ENCODE data around the gene ITGB3.

Gene ITGB3

GRCh38 chr17:47244697-47245096 is 8.9 kb upstream of the ITGB3 start:
- Histone ChIP-seq H3K18ac (ENCODE audit: low read length) (no peak overlapping the region), H3K79me1 (ENCODE audit: low read length) (no peaks in the 10 kb centered on the region), H2BK5ac (ENCODE audit: low read depth, low read length, poor library complexity) (no peak overlapping the region), H3K27ac (ENCODE audit: low read depth, low read length) (no peak overlapping the region), H3K4me2 (ENCODE audit: low read length) (no peak overlapping the region), H4K8ac (ENCODE audit: low read depth, low read length) (no peak overlapping the region), H3K14ac (ENCODE audit: low read length) (no peak overlapping the region), H3K79me2 (ENCODE audit: control insufficient read depth, insufficient read depth, low read length, poor library complexity) (no peaks in the 10 kb centered on the region), H3K23ac (ENCODE audit: low read length) (no peak overlapping the region), H2AK5ac (ENCODE audit: low read length) (no peak overlapping the region), H3K27me3 (ENCODE audit: insufficient read depth, low read length) (no peaks in the 10 kb centered on the region), H2AFZ (ENCODE audit: insufficient read depth, low read length, poor library complexity) (no peak overlapping the region), H4K91ac (ENCODE audit: low read depth, low read length) (no peak overlapping the region), H3K4me3 (ENCODE audit: low read depth, low read length) (no peak overlapping the region), H3K4ac (ENCODE audit: low read depth, low read length) (no peak overlapping the region), H3K4me1 (ENCODE audit: control insufficient read depth in 1 of 2, insufficient read depth in 2 of 2, low read length in 2 of 2) (peaks cover 2 to 5% of the 10 kb centered on the region in 2 experiments), H3K36me3 (ENCODE audit: control insufficient read depth in 1 of 2, insufficient read depth in 2 of 2, low read length in 2 of 2) (no peaks in the 10 kb centered on the region), H4K12ac (ENCODE audit: low read depth, low read length) (no peak overlapping the region), H3K9ac (ENCODE audit: low read length) (no peak overlapping the region), H2BK120ac (ENCODE audit: insufficient read depth, low read length, poor library complexity) (no peak overlapping the region), H2BK12ac (ENCODE audit: low read length) (no peak overlapping the region), H3K9me3 (ENCODE audit: insufficient read depth, low read depth, low read length) (no peaks in the 10 kb centered on the region)
- no peak for DNase-seq
- no CpG with 5 or more reads among the region's 2 CpGs for WGBS (ENCODE audit: extremely low coverage, insufficient coverage, insufficient read length)

DNA sequence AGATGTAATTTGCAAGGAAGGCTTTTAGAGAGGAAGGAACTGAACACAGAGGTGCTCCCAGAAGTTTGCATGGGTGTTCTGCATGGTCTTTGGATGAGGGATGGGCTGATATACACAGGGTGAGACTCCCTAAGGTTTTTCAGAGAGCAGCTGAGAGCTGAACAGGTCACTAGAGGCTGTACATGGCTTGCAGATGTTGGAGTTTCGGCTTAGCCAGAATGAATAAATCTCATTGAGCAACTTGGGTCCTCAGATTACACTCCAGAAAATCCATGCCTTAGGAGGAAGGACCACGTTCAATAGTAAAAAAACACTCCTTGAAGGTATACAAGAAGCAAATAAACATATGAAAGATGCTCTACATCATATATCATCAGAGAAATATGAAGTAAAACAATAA is 7.5 kb upstream of the ITGB3 start:
- no peak overlapping the region for H3K4me2 ChIP-seq (ENCODE audit: low read length)
- H4K12ac ChIP-seq (ENCODE audit: low read depth, low read length), result no peak overlapping the region
- H3K9ac ChIP-seq (ENCODE audit: low read length), result no peak overlapping the region
- H3K14ac ChIP-seq (ENCODE audit: low read length), result no peak overlapping the region
- no peaks in the 10 kb centered on the region for H3K79me1 ChIP-seq (ENCODE audit: low read length)
- H3K79me2 ChIP-seq (ENCODE audit: control insufficient read depth, insufficient read depth, low read length, poor library complexity), result no peaks in the 10 kb centered on the region
- H3K9me3 ChIP-seq (ENCODE audit: insufficient read depth, low read depth, low read length), result no peaks in the 10 kb centered on the region
- H3K18ac ChIP-seq (ENCODE audit: low read length), result no peak overlapping the region
- H3K4me3 ChIP-seq (ENCODE audit: low read depth, low read length), result no peak overlapping the region
- H2BK12ac ChIP-seq (ENCODE audit: low read length), result no peak overlapping the region
- no peak overlapping the region for H3K27ac ChIP-seq (ENCODE audit: low read depth, low read length)
- no peak overlapping the region for H4K91ac ChIP-seq (ENCODE audit: low read depth, low read length)
- WGBS (ENCODE audit: extremely low coverage, insufficient coverage, insufficient read length), result no CpG with 5 or more reads among the region's 2 CpGs
- H3K4me1 ChIP-seq (ENCODE audit: control insufficient read depth in 1 of 2, insufficient read depth in 2 of 2, low read length in 2 of 2), result no peaks in the 10 kb centered on the region
- H2AFZ ChIP-seq (ENCODE audit: insufficient read depth, low read length, poor library complexity), result no peak overlapping the region
- no peak overlapping the region for H2BK5ac ChIP-seq (ENCODE audit: low read depth, low read length, poor library complexity)
- no peak overlapping the region for H2AK5ac ChIP-seq (ENCODE audit: low read length)
- H2BK120ac ChIP-seq (ENCODE audit: insufficient read depth, low read length, poor library complexity), result no peak overlapping the region
- H3K27me3 ChIP-seq (ENCODE audit: insufficient read depth, low read length), result no peaks in the 10 kb centered on the region
- no peak for DNase-seq
- no peak overlapping the region for H4K8ac ChIP-seq (ENCODE audit: low read depth, low read length)
- H3K4ac ChIP-seq (ENCODE audit: low read depth, low read length), result no peak overlapping the region
- no peaks in the 10 kb centered on the region for H3K36me3 ChIP-seq (ENCODE audit: control insufficient read depth in 1 of 2, insufficient read depth in 2 of 2, low read length in 2 of 2)
- H3K23ac ChIP-seq (ENCODE audit: low read length), result no peak overlapping the region

DNA sequence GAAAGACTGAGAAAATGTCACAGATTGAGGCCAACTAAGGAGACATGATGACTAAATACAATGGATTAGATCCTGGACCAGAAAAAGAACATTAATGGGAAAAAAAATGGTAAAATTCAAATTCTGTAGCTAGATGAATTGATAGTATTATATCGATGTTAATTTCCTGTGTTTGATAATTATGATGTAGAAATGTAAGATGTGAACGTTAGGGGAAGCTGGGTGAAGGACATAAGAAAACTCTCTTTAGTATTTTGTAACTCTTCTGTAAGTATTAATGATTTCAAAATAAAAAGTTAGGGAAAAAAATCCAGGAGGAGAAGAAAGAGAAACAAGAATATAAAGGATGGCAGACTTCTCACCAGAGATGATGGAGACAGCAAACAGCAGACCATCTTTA is 2.8 kb upstream of the ITGB3 start:
- no peak overlapping the region for H2BK5ac ChIP-seq (ENCODE audit: low read depth, low read length, poor library complexity)
- H4K91ac ChIP-seq (ENCODE audit: low read depth, low read length), result no peak overlapping the region
- no peak overlapping the region for H3K14ac ChIP-seq (ENCODE audit: low read length)
- H3K4ac ChIP-seq (ENCODE audit: low read depth, low read length), result no peak overlapping the region
- H3K4me1 ChIP-seq (ENCODE audit: control insufficient read depth in 1 of 2, insufficient read depth in 2 of 2, low read length in 2 of 2), result peaks cover 7 to 9% of the 10 kb centered on the region in 2 experiments
- no peak overlapping the region for H2BK12ac ChIP-seq (ENCODE audit: low read length)
- peaks cover 9% of the 10 kb centered on the region for H3K27me3 ChIP-seq (ENCODE audit: insufficient read depth, low read length)
- H3K27ac ChIP-seq (ENCODE audit: low read depth, low read length), result no peak overlapping the region
- no peak overlapping the region for H2AK5ac ChIP-seq (ENCODE audit: low read length)
- H3K23ac ChIP-seq (ENCODE audit: low read length), result no peak overlapping the region
- H3K4me2 ChIP-seq (ENCODE audit: low read length), result no peak overlapping the region
- H3K9ac ChIP-seq (ENCODE audit: low read length), result no peak overlapping the region
- H2AFZ ChIP-seq (ENCODE audit: insufficient read depth, low read length, poor library complexity), result no peak overlapping the region
- H3K18ac ChIP-seq (ENCODE audit: low read length), result no peak overlapping the region
- H3K79me2 ChIP-seq (ENCODE audit: control insufficient read depth, insufficient read depth, low read length, poor library complexity), result peaks cover 3% of the 10 kb centered on the region
- WGBS (ENCODE audit: extremely low coverage, insufficient coverage, insufficient read length), result 100% methylated on average over 2 of the region's 2 CpGs
- H3K36me3 ChIP-seq (ENCODE audit: control insufficient read depth in 1 of 2, insufficient read depth in 2 of 2, low read length in 2 of 2), result no peaks in the 10 kb centered on the region
- no peak overlapping the region for H4K12ac ChIP-seq (ENCODE audit: low read depth, low read length)
- H3K9me3 ChIP-seq (ENCODE audit: insufficient read depth, low read depth, low read length), result no peaks in the 10 kb centered on the region
- no peak overlapping the region for H4K8ac ChIP-seq (ENCODE audit: low read depth, low read length)
- H3K4me3 ChIP-seq (ENCODE audit: low read depth, low read length), result no peak overlapping the region
- peaks cover 4% of the 10 kb centered on the region for H3K79me1 ChIP-seq (ENCODE audit: low read length)
- DNase-seq, result no peak
- no peak overlapping the region for H2BK120ac ChIP-seq (ENCODE audit: insufficient read depth, low read length, poor library complexity)

GRCh38 chr17:47251421-47251940 is 2.1 kb upstream of the ITGB3 start:
- H3K14ac ChIP-seq (ENCODE audit: low read length), result no peak overlapping the region
- peaks cover 9% of the 10 kb centered on the region for H3K27me3 ChIP-seq (ENCODE audit: insufficient read depth, low read length)
- peaks cover 7 to 9% of the 10 kb centered on the region in 2 experiments for H3K4me1 ChIP-seq (ENCODE audit: control insufficient read depth in 1 of 2, insufficient read depth in 2 of 2, low read length in 2 of 2)
- no peak overlapping the region for H2BK12ac ChIP-seq (ENCODE audit: low read length)
- no peaks in the 10 kb centered on the region for H3K36me3 ChIP-seq (ENCODE audit: control insufficient read depth in 1 of 2, insufficient read depth in 2 of 2, low read length in 2 of 2)
- H3K4me3 ChIP-seq (ENCODE audit: low read depth, low read length), result no peak overlapping the region
- H3K27ac ChIP-seq (ENCODE audit: low read depth, low read length), result no peak overlapping the region
- peaks cover 3% of the 10 kb centered on the region for H3K79me2 ChIP-seq (ENCODE audit: control insufficient read depth, insufficient read depth, low read length, poor library complexity)
- H3K79me1 ChIP-seq (ENCODE audit: low read length), result peaks cover 4% of the 10 kb centered on the region
- no peak overlapping the region for H3K23ac ChIP-seq (ENCODE audit: low read length)
- no peak for DNase-seq
- H2BK120ac ChIP-seq (ENCODE audit: insufficient read depth, low read length, poor library complexity), result no peak overlapping the region
- no peak overlapping the region for H2AFZ ChIP-seq (ENCODE audit: insufficient read depth, low read length, poor library complexity)
- no peak overlapping the region for H2AK5ac ChIP-seq (ENCODE audit: low read length)
- H3K4me2 ChIP-seq (ENCODE audit: low read length), result no peak overlapping the region
- no peak overlapping the region for H3K4ac ChIP-seq (ENCODE audit: low read depth, low read length)
- H3K9me3 ChIP-seq (ENCODE audit: insufficient read depth, low read depth, low read length), result no peaks in the 10 kb centered on the region
- no peak overlapping the region for H3K9ac ChIP-seq (ENCODE audit: low read length)
- no CpG with 5 or more reads among the region's 1 CpG for WGBS (ENCODE audit: extremely low coverage, insufficient coverage, insufficient read length)
- no peak overlapping the region for H4K8ac ChIP-seq (ENCODE audit: low read depth, low read length)
- no peak overlapping the region for H2BK5ac ChIP-seq (ENCODE audit: low read depth, low read length, poor library complexity)
- no peak overlapping the region for H4K91ac ChIP-seq (ENCODE audit: low read depth, low read length)
- no peak overlapping the region for H4K12ac ChIP-seq (ENCODE audit: low read depth, low read length)
- no peak overlapping the region for H3K18ac ChIP-seq (ENCODE audit: low read length)
